HG02973 (cell line): ENCODE data around the gene STYXL1.
"Not testable (repeated sequence)": the region's sequence is repeated elsewhere in the genome, so short reads cannot be mapped to it uniquely, and the experiment has no call there.

Experiments
- ATAC-seq: cut with Tn5 transposase; IDR thresholded peaks from one replicate; pipeline ENCODE4 v1.9.1; 2021; ENCODE audit warnings: moderate library complexity; ENCODE audit not compliant: unreplicated experiment

The STYXL1 gene

GRCh38 chr7:76047811-76048667 is at the start of gene STYXL1, which contains the start of gene MDH2:
TSS of gene STYXL1 (minus strand) at chr7:76048000. CDS start at chr7:76030523, 17,477 bp downstream.
TSS of gene MDH2 (plus strand) at chr7:76048106. CDS start at chr7:76048161, 55 bp downstream.
- peak; percentile 93 for ATAC-seq

GRCh38 chr7:76095908-76096307 is 48.1 kb upstream of the STYXL1 start:
- ATAC-seq, result no peak

GRCh38 chr7:76094326-76094725 is 46.5 kb upstream of the STYXL1 start:
- ATAC-seq, result not testable (repeated sequence)

- ATAC-seq, result not testable (repeated sequence)
Observed at GRCh38 chr7:76093531-76093930, 45.7 kb upstream of the STYXL1 start.

- ATAC-seq, result no peak
Observed at GRCh38 chr7:76091506-76091905, 43.7 kb upstream of the STYXL1 start.

- no peak for ATAC-seq
Observed at GRCh38 chr7:76089865-76090475, 42.2 kb upstream of the STYXL1 start.

- ATAC-seq, result not testable (repeated sequence)
Observed at GRCh38 chr7:76087362-76087791, 39.6 kb upstream of the STYXL1 start.

GRCh38 chr7:76086070-76086469 is 38.3 kb upstream of the STYXL1 start:
- ATAC-seq, result no peak

GRCh38 chr7:76084115-76084514 is 36.3 kb upstream of the STYXL1 start:
- not testable (repeated sequence) for ATAC-seq

- ATAC-seq, result no peak
Observed at GRCh38 chr7:76080204-76080603, 32.4 kb upstream of the STYXL1 start.

- no peak for ATAC-seq
Observed at GRCh38 chr7:76077435-76077834, 29.6 kb upstream of the STYXL1 start.

GRCh38 chr7:76076995-76077394 is 29.2 kb upstream of the STYXL1 start:
- ATAC-seq, result no peak

GRCh38 chr7:76074972-76075370 is 27.2 kb upstream of the STYXL1 start:
- ATAC-seq, result no peak

GRCh38 chr7:76074306-76074971 is 26.6 kb upstream of the STYXL1 start:
- no peak for ATAC-seq

GRCh38 chr7:76073335-76073990 is 25.7 kb upstream of the STYXL1 start:
- ATAC-seq, result no peak

- ATAC-seq, result no peak
Observed at GRCh38 chr7:76072243-76073148, 24.7 kb upstream of the STYXL1 start.

- ATAC-seq, result no peak
Observed at GRCh38 chr7:76071316-76072242, 23.8 kb upstream of the STYXL1 start.

GRCh38 chr7:76069238-76069638 is 21.4 kb upstream of the STYXL1 start:
- no peak for ATAC-seq
